ENCODE data around the gene APELA.
"Not testable (repeated sequence)": the region's sequence is repeated elsewhere in the genome, so short reads cannot be mapped to it uniquely, and the experiment has no call there.

The APELA gene

GRCh38 chr4:164927101-164927500 is 50.1 kb downstream of the APELA start:
- DNase-seq = not testable (repeated sequence)

GRCh38 chr4:164930647-164931046 is 53.7 kb downstream of the APELA start:
- DNase-seq = no peak

- DNase-seq = no peak
Measured at GRCh38 chr4:164931551-164932324, 54.8 kb downstream of the APELA start.

GRCh38 chr4:164933244-164933643 is 56.3 kb downstream of the APELA start:
- no peak for DNase-seq

- no peak for DNase-seq
Measured at GRCh38 chr4:164935363-164935762, 58.4 kb downstream of the APELA start.

- DNase-seq = not testable (repeated sequence)
Measured at GRCh38 chr4:164935865-164936606, 59.1 kb downstream of the APELA start.

GRCh38 chr4:164937576-164938270 is 60.7 kb downstream of the APELA start:
- no peak for DNase-seq

GRCh38 chr4:164943192-164943591 is 66.2 kb downstream of the APELA start:
- no peak for DNase-seq

GRCh38 chr4:164945146-164945545 is 68.2 kb downstream of the APELA start:
- DNase-seq = no peak

GRCh38 chr4:164946810-164947209 is 69.8 kb downstream of the APELA start:
- DNase-seq = no peak
